B cell (primary cell): ENCODE measurements around the gene GNPDA1.

ENCODE experiments used
- EZH2 ChIP-seq: IDR thresholded peaks from 2 replicates; pipeline ENCODE4 v1.6.1; 2012; ENCODE audit warnings: borderline replicate concordance, low read depth, mild to moderate bottlenecking, moderate library complexity, low read length; ENCODE audit not compliant: insufficient read depth, poor library complexity, severe bottlenecking
- TF ChIP-seq, protein P1 (sequence below): fragments of 200-600 bp; IDR thresholded peaks from one replicate; pipeline ENCODE4 v1.8.0; 2022; ENCODE audit warnings: antibody characterized with exemption, mild to moderate bottlenecking

- TF ChIP-seq, protein P1, sequence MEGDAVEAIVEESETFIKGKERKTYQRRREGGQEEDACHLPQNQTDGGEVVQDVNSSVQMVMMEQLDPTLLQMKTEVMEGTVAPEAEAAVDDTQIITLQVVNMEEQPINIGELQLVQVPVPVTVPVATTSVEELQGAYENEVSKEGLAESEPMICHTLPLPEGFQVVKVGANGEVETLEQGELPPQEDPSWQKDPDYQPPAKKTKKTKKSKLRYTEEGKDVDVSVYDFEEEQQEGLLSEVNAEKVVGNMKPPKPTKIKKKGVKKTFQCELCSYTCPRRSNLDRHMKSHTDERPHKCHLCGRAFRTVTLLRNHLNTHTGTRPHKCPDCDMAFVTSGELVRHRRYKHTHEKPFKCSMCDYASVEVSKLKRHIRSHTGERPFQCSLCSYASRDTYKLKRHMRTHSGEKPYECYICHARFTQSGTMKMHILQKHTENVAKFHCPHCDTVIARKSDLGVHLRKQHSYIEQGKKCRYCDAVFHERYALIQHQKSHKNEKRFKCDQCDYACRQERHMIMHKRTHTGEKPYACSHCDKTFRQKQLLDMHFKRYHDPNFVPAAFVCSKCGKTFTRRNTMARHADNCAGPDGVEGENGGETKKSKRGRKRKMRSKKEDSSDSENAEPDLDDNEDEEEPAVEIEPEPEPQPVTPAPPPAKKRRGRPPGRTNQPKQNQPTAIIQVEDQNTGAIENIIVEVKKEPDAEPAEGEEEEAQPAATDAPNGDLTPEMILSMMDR = no peak
- no peak for TF ChIP-seq EZH2
These were observed 40.8 kb upstream of the GNPDA1 start for GRCh38 chr5:142053426-142054151.
